IMR-90 (cell line): Measurements from ENCODE around the gene ACYP1. TPM values are rescaled to one million over a fixed set of nuclear protein-coding genes. Genes with fewer than 3 reads are reported as not detected.

ENCODE experiments used
- ATAC-seq: fragments of 200-7000 bp; cut with Tn5 transposase; 2 replicates; pipeline ENCODE4 v1.9.1; 2020; ENCODE audit warnings: low read depth, mild to moderate bottlenecking, moderate library complexity
- BruUV-seq: library from RNA; stranded (reverse); fragments of 400-500 nt; replicated peaks from 2 replicates; lab custom pipeline; 2021; lab: Mats Ljungman, UMichigan
- CTCF ChIA-PET: fragments of 300-600 bp; formaldehyde crosslinking; extraction: SDS; loops from one replicate; lab custom pipeline; 2021; ENCODE audit warnings: antibody characterized with exemption; lab: Yijun Ruan, JAX
- POLR2A ChIA-PET: fragments of 300-600 bp; sonication (Branson Sonifier 250); formaldehyde crosslinking; loops from one replicate; lab custom pipeline; 2022; ENCODE audit warnings: antibody characterized with exemption; ENCODE audit not compliant: unreplicated experiment; lab: Charles Lee
- DNase-seq: peaks from one replicate; pipeline ENCODE4 v3.0.0; 2013
- H2AFZ ChIP-seq: replicated peaks from 2 replicates; pipeline ENCODE3; 2013; ENCODE audit warnings: low read length, mild to moderate bottlenecking; ENCODE audit not compliant: poor library complexity
- H2AK5ac ChIP-seq: 2 replicates; pipeline ENCODE4 v1.6.1; 2013; ENCODE audit warnings: low read depth, low read length, inconsistent platforms
- H2AK9ac ChIP-seq: replicated peaks from 2 replicates; pipeline ENCODE3; 2013; ENCODE audit warnings: mild to moderate bottlenecking, low read depth, low read length, moderate library complexity; ENCODE audit not compliant: poor library complexity
- H2BK120ac ChIP-seq: 2 replicates; pipeline ENCODE4 v1.6.1; 2013; ENCODE audit warnings: low read depth, low read length, inconsistent platforms
- H2BK15ac ChIP-seq: 3 replicates; pipeline ENCODE4 v1.6.1; 2013; ENCODE audit warnings: low read depth, low read length, inconsistent platforms
- H2BK20ac ChIP-seq: 2 replicates; pipeline ENCODE4 v1.6.1; 2013; ENCODE audit warnings: low read depth, mild to moderate bottlenecking, inconsistent platforms, low read length, moderate library complexity
- H2BK5ac ChIP-seq: 2 replicates; pipeline ENCODE4 v1.6.1; 2013; ENCODE audit warnings: mild to moderate bottlenecking, low read depth, low read length, inconsistent platforms; ENCODE audit not compliant: poor library complexity, severe bottlenecking
- H3K14ac ChIP-seq: replicated peaks from 2 replicates; pipeline ENCODE4 v1.6.1; 2013; ENCODE audit warnings: low read depth, low read length, inconsistent platforms
- H3K18ac ChIP-seq: 2 replicates; pipeline ENCODE4 v1.6.1; 2013; ENCODE audit warnings: low read depth, low read length, control low read depth
- H3K23ac ChIP-seq: 2 replicates; pipeline ENCODE4 v1.6.1; 2013; ENCODE audit warnings: low read depth, low read length, inconsistent platforms
- H3K27ac ChIP-seq: 2 replicates; pipeline ENCODE4 v1.5.1; 2013; ENCODE audit warnings: mild to moderate bottlenecking, control low read depth, low read length; ENCODE audit not compliant: insufficient read depth
- H3K27me3 ChIP-seq: 2 replicates; pipeline ENCODE4 v1.6.1; 2013; ENCODE audit warnings: low read length; ENCODE audit not compliant: control insufficient read depth, insufficient read depth
- H3K36me3 ChIP-seq: 2 replicates; pipeline ENCODE4 v1.6.1; 2013; ENCODE audit warnings: low read length, mixed read lengths; ENCODE audit not compliant: control insufficient read depth, insufficient read depth
- H3K4ac ChIP-seq: 2 replicates; pipeline ENCODE4 v1.6.1; 2013; ENCODE audit warnings: low read depth, low read length, inconsistent platforms
- H3K4me1 ChIP-seq: 2 replicates; pipeline ENCODE4 v1.6.1; 2013; ENCODE audit warnings: low read length, mixed read lengths; ENCODE audit not compliant: control insufficient read depth, insufficient read depth
- H3K4me2 ChIP-seq: 2 replicates; pipeline ENCODE4 v1.6.1; 2013; ENCODE audit warnings: low read depth, mild to moderate bottlenecking, control low read depth, low read length, moderate library complexity
- H3K4me3 ChIP-seq: 2 replicates; pipeline ENCODE4 v1.5.1; 2013; ENCODE audit warnings: low read depth, mild to moderate bottlenecking, control low read depth, low read length, moderate library complexity; ENCODE audit not compliant: insufficient read depth
- H3K56ac ChIP-seq: 2 replicates; pipeline ENCODE4 v1.6.1; 2013; ENCODE audit warnings: low read length, inconsistent platforms; ENCODE audit not compliant: insufficient read depth; ENCODE audit errors: extremely low read depth
- H3K79me1 ChIP-seq, 2 experiments: 2 replicates each; pipeline ENCODE4 v1.6.1; 2013; ENCODE audit warnings: low read length in 2 of 2, inconsistent platforms in 1 of 2, low read depth in 1 of 2
- H3K9ac ChIP-seq: 2 replicates; pipeline ENCODE4 v1.6.1; 2013; ENCODE audit warnings: low read depth, low read length, control low read depth
- H3K9me1 ChIP-seq: 2 replicates; pipeline ENCODE4 v1.6.1; 2013; ENCODE audit warnings: low read length, inconsistent platforms; ENCODE audit not compliant: insufficient read depth
- H3K9me3 ChIP-seq: 2 replicates; pipeline ENCODE4 v1.6.1; 2013; ENCODE audit warnings: low read length; ENCODE audit not compliant: control insufficient read depth, insufficient read depth
- H4K20me1 ChIP-seq: 2 replicates; pipeline ENCODE4 v1.6.1; 2013; ENCODE audit warnings: low read length, inconsistent platforms; ENCODE audit not compliant: insufficient read depth
- H4K5ac ChIP-seq: 2 replicates; pipeline ENCODE4 v1.6.1; 2013; ENCODE audit warnings: mild to moderate bottlenecking, low read depth, low read length, control low read depth
- H4K8ac ChIP-seq, 2 experiments: 2 replicates each; pipeline ENCODE4 v1.6.1; 2013; ENCODE audit warnings: low read depth in 2 of 2, low read length in 2 of 2, control low read depth in 1 of 2, inconsistent platforms in 1 of 2
- H4K91ac ChIP-seq: 2 replicates; pipeline ENCODE4 v1.6.1; 2013; ENCODE audit warnings: low read depth, low read length, inconsistent platforms; ENCODE audit not compliant: insufficient read depth
- CEBPB ChIP-seq: IDR thresholded peaks from 2 replicates; pipeline ENCODE4 v1.6.1; 2012; ENCODE audit warnings: low read depth, low read length, improper control_type of control experiment
- CTCF ChIP-seq: conservative IDR thresholded peaks from 2 replicates; pipeline ENCODE4 v1.5.1; 2012; ENCODE audit warnings: mild to moderate bottlenecking, low read depth, low read length, improper control_type of control experiment
- MAZ ChIP-seq: IDR thresholded peaks from 2 replicates; pipeline ENCODE4 v1.6.1; 2012; ENCODE audit warnings: low read depth, mild to moderate bottlenecking, low read length, improper control_type of control experiment, moderate library complexity, borderline replicate concordance
- POLR2A ChIP-seq: IDR thresholded peaks from 2 replicates; pipeline ENCODE4 v1.6.1; 2012; ENCODE audit warnings: mild to moderate bottlenecking, low read depth, low read length
- WGBS, 2 experiments: methylation state at CpG; one replicate each; pipeline versions ENCODE4 v1.1.5 to v1.1.7; 2013; ENCODE audit warnings: missing lambda C conversion rate in 2 of 2; ENCODE audit not compliant: insufficient read length in 1 of 2; ENCODE audit errors: extremely low coverage in 2 of 2; 5-methylcytosine and 5-hydroxymethylcytosine counted together
- dilution Hi-C: fragments of 300-500 bp; cut with HindIII; formaldehyde crosslinking; loops from one replicate; pipeline ENCODE4 v1.14.3; 2018; ENCODE audit warnings: low sequenced_read_pairs; ENCODE audit not compliant: unreplicated experiment
- in situ Hi-C: fragments of 300-500 bp; cut with MboI; formaldehyde crosslinking; loops from 3 replicates; pipeline ENCODE4 v1.14.3; 2019; ENCODE audit warnings: low sequenced_read_pairs, inconsistent platforms, mixed read lengths
- intact Hi-C: fragments of 100-400 bp; cut with micrococcal nuclease; formaldehyde crosslinking; loops from 2 replicates; pipeline ENCODE4 v1.10.0; 2022
- polyA plus RNA-seq, 3 experiments: library from polyadenylated mRNA; depleted of rRNA; stranded (reverse); fragments of >200 nt; gene quantifications; 2 replicates each; pipeline ENCODE4 v1.2.3, GENCODE V29; 2012; ENCODE audit warnings: low replicate concordance in 1 of 3
- total RNA-seq: library from RNA; depleted of rRNA; stranded (reverse); fragments of >200 nt; gene quantifications from 2 replicates; pipeline ENCODE4 v1.2.3, GENCODE V29; 2012

Gene ACYP1
- total and polyA plus RNA-seq, 2 of the 4 experiments (the other 2 are of a cell fraction): 4.1 to 24.0 TPM

DNA sequence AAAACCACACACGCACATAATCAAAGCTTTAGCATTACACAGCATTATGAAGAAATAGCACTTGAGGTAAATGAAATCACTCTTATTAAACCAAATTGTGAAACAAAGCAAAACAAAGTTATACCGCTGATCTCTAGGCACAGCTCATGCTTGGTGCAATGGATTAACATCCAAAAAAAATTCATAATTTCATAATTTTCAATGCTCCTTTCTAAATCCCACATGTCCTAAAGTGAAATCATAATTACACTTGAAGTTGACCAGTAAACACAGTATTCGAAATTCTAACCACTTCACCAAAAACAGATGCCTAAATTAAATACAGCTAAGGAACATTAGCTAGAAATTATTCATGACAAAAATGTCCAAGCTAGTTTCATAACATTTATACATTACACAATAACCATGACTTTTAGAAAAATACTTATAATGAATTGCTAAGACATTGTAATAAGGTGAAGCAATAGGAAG lies 14.1 kb downstream of the ACYP1 start:
- Histone ChIP-seq H2BK5ac (no peak overlapping the region), H3K14ac (peak overlapping the region; percentile 29; the same call in 1 of the 2 replicates), H2BK20ac (no peak overlapping the region), H3K4ac (no peak overlapping the region), H3K27me3 (no peaks in the 10 kb centered on the region), H3K4me1 (peaks cover 11% of the 10 kb centered on the region), H2AFZ (no peak overlapping the region), H4K5ac (no peak overlapping the region), H2BK120ac (no peak overlapping the region), H3K56ac (no peak overlapping the region), H4K91ac (no peak overlapping the region), H3K18ac (peak overlapping the region; percentile 79; the same call in 1 of the 2 replicates), H2AK9ac (no peak overlapping the region), H3K4me2 (peak overlapping the region; percentile 24; the same call in 1 of the 2 replicates), H3K9me3 (no peaks in the 10 kb centered on the region), H3K27ac (no peak overlapping the region; the same call in 1 of the 2 replicates), H2BK15ac (no peak overlapping the region), H4K8ac (no peak overlapping the region), H3K36me3 (no peaks in the 10 kb centered on the region), H3K9ac (no peak overlapping the region), H2AK5ac (no peak overlapping the region), H3K79me1 (peaks cover 8 to 32% of the 10 kb centered on the region in 2 experiments; a peak in 3 of 4 replicates), H4K20me1 (no peaks in the 10 kb centered on the region), H3K4me3 (no peak overlapping the region), H3K23ac (no peak overlapping the region; the same call in 1 of the 2 replicates), H3K9me1 (peaks cover 6% of the 10 kb centered on the region)
- BruUV-seq: no TSS peak
- ATAC-seq (no peak), DNase-seq (no peak)
- intact Hi-C loops: no loop called here
- TF ChIP-seq MAZ: no peak
- peak; percentile 54 for TF ChIP-seq CEBPB
- no peak for TF ChIP-seq POLR2A
- TF ChIP-seq CTCF: no peak
- in situ Hi-C loops: no loop called here
- CTCF ChIA-PET: no interaction called here
- dilution Hi-C loops: no loop called here
- POLR2A ChIA-PET: no interaction called here
- WGBS, 2 experiments: 100% methylated on average over 1 of the region's 3 CpGs; no CpG with 5 or more reads in 1 of the 2 experiments
